Endothelial cell of umbilical vein (primary cell): ENCODE data around the gene LHX4.

Experiments
- CTCF ChIP-seq, 2 donors: IDR thresholded peaks; 1 replicate in 1 of 2; 2 replicates in 1 of 2; pipeline ENCODE4 v1.5.1; 2011; ENCODE audit warnings: low read length in 2 of 2, mild to moderate bottlenecking in 2 of 2, moderate library complexity in 2 of 2, control low read depth in 1 of 2, inconsistent platforms in 1 of 2, low read depth in 1 of 2; ENCODE audit not compliant: insufficient read depth in 1 of 2; ENCODE audit errors: extremely low read depth in 1 of 2
- EZH2 ChIP-seq: IDR thresholded peaks from 2 replicates; pipeline ENCODE4 v1.6.1; 2012; ENCODE audit warnings: borderline replicate concordance, low read depth, mild to moderate bottlenecking, moderate library complexity, low read length, inconsistent platforms; ENCODE audit not compliant: severe bottlenecking
- POLR2A ChIP-seq: IDR thresholded peaks from 2 replicates; pipeline ENCODE4 v1.6.1; 2012; ENCODE audit warnings: low read depth, mild to moderate bottlenecking, control low read depth, low read length
- POLR2AphosphoS5 ChIP-seq: IDR thresholded peaks from 2 replicates; pipeline ENCODE4 v1.6.1; 2012; ENCODE audit warnings: low read depth, mild to moderate bottlenecking, control low read depth, low read length, moderate library complexity; ENCODE audit not compliant: insufficient read depth

GRCh38 chr1:180278596-180279395, 48.7 kb downstream of the LHX4 start:
- TF ChIP-seq EZH2 (no peak), CTCF (IDR thresholded peaks at IDR 0.05; ENCODE audit: extremely low read depth in 1 of 2, insufficient read depth in 1 of 2, low read depth in 1 of 2, low read length in 2 of 2) (no peak), POLR2AphosphoS5 (peak; percentile 29), POLR2A (no peak)
